GM21619 (cell line): ENCODE results near the gene CREB3L2.
"Not testable (repeated sequence)": the region's sequence is repeated elsewhere in the genome, so short reads cannot be mapped to it uniquely, and the experiment has no call there.

Experiments
- ATAC-seq: cut with Tn5 transposase; IDR thresholded peaks from one replicate; pipeline ENCODE4 v1.9.1; 2021; ENCODE audit not compliant: unreplicated experiment

Gene CREB3L2

GRCh38 chr7:137846827-137847567 is 154.9 kb downstream of the CREB3L2 start, which contains the start of gene DGKI:
DGKI (minus strand) TSS chr7:137846974.
- peak; percentile 50 for ATAC-seq

GRCh38 chr7:137846549-137846826 is 155.4 kb downstream of the CREB3L2 start:
- no peak for ATAC-seq

GRCh38 chr7:137844677-137845425 is 157.0 kb downstream of the CREB3L2 start:
- no peak for ATAC-seq

GRCh38 chr7:137839903-137840779 is 161.7 kb downstream of the CREB3L2 start:
- no peak for ATAC-seq

GRCh38 chr7:137838706-137839315 is 163.1 kb downstream of the CREB3L2 start:
- no peak for ATAC-seq

GRCh38 chr7:137836541-137836940 is 165.3 kb downstream of the CREB3L2 start:
- ATAC-seq = no peak

- ATAC-seq = no peak
Observed at GRCh38 chr7:137836113-137836509, 165.8 kb downstream of the CREB3L2 start.

- ATAC-seq = no peak
Observed at GRCh38 chr7:137835486-137836112, 166.3 kb downstream of the CREB3L2 start.

GRCh38 chr7:137834552-137834951 is 167.3 kb downstream of the CREB3L2 start:
- ATAC-seq = no peak

- ATAC-seq = not testable (repeated sequence)
Observed at GRCh38 chr7:137832990-137833389, 168.9 kb downstream of the CREB3L2 start.

- no peak for ATAC-seq
Observed at GRCh38 chr7:137832382-137832781, 169.5 kb downstream of the CREB3L2 start.

GRCh38 chr7:137831555-137831954 is 170.3 kb downstream of the CREB3L2 start:
- ATAC-seq = not testable (repeated sequence)

- no peak for ATAC-seq
Observed at GRCh38 chr7:137829337-137829992, 172.4 kb downstream of the CREB3L2 start.

- no peak for ATAC-seq
Observed at GRCh38 chr7:137828456-137828855, 173.4 kb downstream of the CREB3L2 start.

- no peak for ATAC-seq
Observed at GRCh38 chr7:137825489-137825888, 176.4 kb downstream of the CREB3L2 start.
